ENCODE measurements around the gene PLCB3. TPM values are rescaled to one million over a fixed set of nuclear protein-coding genes. Genes with fewer than 3 reads are reported as not detected.

Gene PLCB3
- total and polyA plus RNA-seq, 2 of the 13 experiments (the other 11 are each of a cell fraction or from before 2014, with no cell fraction given): 7.5 to 13.8 TPM

GRCh38 chr11:64291262-64291751 is 40.0 kb downstream of the PLCB3 start, which contains the start of gene KCNK4:
KCNK4 (plus strand) TSS chr11:64291302; CDS start chr11:64293019, 1,717 bp downstream.
- in situ Hi-C loops (cut with HindIII; ENCODE audit: extremely low pct_ligation_motif_present, low pct_unique_long_range_greater_than_20kb): no loop called here
- no peaks in the 10 kb centered on the region for H3K79me2 ChIP-seq (ENCODE audit: insufficient read depth, low read length)
- no peaks in the 10 kb centered on the region for H4K20me1 ChIP-seq (ENCODE audit: insufficient read depth, low read length)
- FAIRE-seq (no peak), ATAC-seq (no peak), DNase-seq (ENCODE audit: low spot score) (no peak)
- H2AFZ ChIP-seq (ENCODE audit: low read length): no peak within 1 kb of the TSS
- H3K36me3 ChIP-seq (replicated peaks in 1 of 2; ENCODE audit: control insufficient read depth in 1 of 2, insufficient read depth in 2 of 2, low read length in 2 of 2): no peaks in the 10 kb centered on the region
- no TSS peak for BruUV-seq (replicated peaks)
- peak within 1 kb of the TSS; percentile 60 for H3K4me2 ChIP-seq (ENCODE audit: low read depth, low read length)
- TF ChIP-seq HNRNPLL (IDR thresholded peaks at IDR 0.05; ENCODE audit: low read depth, low read length, poor library complexity, severe bottlenecking) (peak; percentile 25), EEA1 (CRISPR knock-in tag; IDR thresholded peaks at IDR 0.05; ENCODE audit: borderline replicate concordance) (no peak)
- no peak within 1 kb of the TSS for H3K27ac ChIP-seq (ENCODE audit: extremely low read length, insufficient read depth, low read length)
- H3K4me1 ChIP-seq (ENCODE audit: insufficient read depth, low read length): peaks cover 19% of the 10 kb centered on the region; the same call in 1 of the 2 replicates
- no peak within 1 kb of the TSS for H3K9ac ChIP-seq (ENCODE audit: insufficient read depth, low read depth, low read length)
- H3K9me3 ChIP-seq (ENCODE audit: low read length): no peaks in the 10 kb centered on the region
- peak within 1 kb of the TSS; percentile 16 to 61 (median 26); a peak in 4 of 6 replicates for H3K4me3 ChIP-seq (replicated peaks in 1 of 3; ENCODE audit: insufficient read depth in 1 of 3, low read depth in 2 of 3, low read length in 3 of 3)
- intact Hi-C loops (cut with micrococcal nuclease; ENCODE audit: unreplicated experiment): no loop called here
- 0% methylated on average over 4 of the region's 45 CpGs for WGBS (ENCODE audit: low lambda C conversion rate)
- ChIA-PET CTCF (ENCODE audit: low intra/inter-chr PET ratio, low total read pairs) (no interaction called here), POLR2A (interaction anchor here (0.5 to 1.0 kb wide), 2 partner anchors 13 to 102 kb away, joined by 3 read pairs; no protein-coding TSS in a partner anchor)
- peaks cover 19 to 57% of the 10 kb centered on the region in 2 experiments for H3K27me3 ChIP-seq (ENCODE audit: control insufficient read depth in 1 of 2, insufficient read depth in 2 of 2, low read length in 2 of 2)

GRCh38 chr11:64291752-64292459 is 40.6 kb downstream of the PLCB3 start:
- no CpG with 5 or more reads among the region's 96 CpGs for WGBS (ENCODE audit: low lambda C conversion rate)
- no TSS peak for BruUV-seq (replicated peaks)
- ChIA-PET POLR2A (interaction anchor here (0.5 kb wide), 1 partner anchor 103 kb away, joined by 3 read pairs; no protein-coding TSS in a partner anchor), CTCF (ENCODE audit: low intra/inter-chr PET ratio, low total read pairs) (no interaction called here)
- in situ Hi-C loops (cut with HindIII; ENCODE audit: extremely low pct_ligation_motif_present, low pct_unique_long_range_greater_than_20kb): no loop called here
- intact Hi-C loops (cut with micrococcal nuclease; ENCODE audit: unreplicated experiment): no loop called here
- Histone ChIP-seq H3K36me3 (replicated peaks in 1 of 2; ENCODE audit: control insufficient read depth in 1 of 2, insufficient read depth in 2 of 2, low read length in 2 of 2) (no peaks in the 10 kb centered on the region), H3K9me3 (ENCODE audit: low read length) (no peaks in the 10 kb centered on the region), H3K27ac (ENCODE audit: extremely low read length, insufficient read depth, low read length) (no peak overlapping the region), H2AFZ (ENCODE audit: low read length) (no peak overlapping the region), H3K4me2 (ENCODE audit: low read depth, low read length) (peak overlapping the region; percentile 60), H3K79me2 (ENCODE audit: insufficient read depth, low read length) (no peaks in the 10 kb centered on the region), H3K9ac (ENCODE audit: insufficient read depth, low read depth, low read length) (no peak overlapping the region), H3K4me3 (replicated peaks in 1 of 3; ENCODE audit: insufficient read depth in 1 of 3, low read depth in 2 of 3, low read length in 3 of 3) (peak overlapping the region; percentile 16 to 61 (median 26); a peak in 4 of 6 replicates), H3K27me3 (ENCODE audit: control insufficient read depth in 1 of 2, insufficient read depth in 2 of 2, low read length in 2 of 2) (peaks cover 22 to 63% of the 10 kb centered on the region in 2 experiments), H4K20me1 (ENCODE audit: insufficient read depth, low read length) (no peaks in the 10 kb centered on the region), H3K4me1 (ENCODE audit: insufficient read depth, low read length) (0 out of 2 replicates have a peak, but pooled peaks cover 13% of the 10 kb centered on the region)
- ATAC-seq (peak; percentile 17; the same call in 2 of the 3 replicates), DNase-seq (ENCODE audit: low spot score) (no peak), FAIRE-seq (no peak)
- TF ChIP-seq NFE2L2 (IDR thresholded peaks at IDR 0.05; ENCODE audit: low read length) (no peak), ZMYM3 (CRISPR knock-in tag; IDR thresholded peaks at IDR 0.05) (no peak), ZNF263 (CRISPR knock-in tag; IDR thresholded peaks at IDR 0.05) (no peak), ZNF784 (CRISPR knock-in tag; IDR thresholded peaks at IDR 0.05; ENCODE audit: borderline replicate concordance) (no peak), EED (CRISPR knock-in tag; IDR thresholded peaks at IDR 0.05) (peak; percentile 35; the same call in 1 of the 2 replicates), ZHX2 (IDR thresholded peaks at IDR 0.05; ENCODE audit: low read depth) (no peak), ZHX2 (CRISPR knock-in tag; IDR thresholded peaks at IDR 0.05; ENCODE audit: borderline replicate concordance) (no peak), SMC3 (IDR thresholded peaks at IDR 0.05; ENCODE audit: low read length) (no peak)
